Hepatocyte (in vitro differentiated cells): ENCODE results near the gene LRP1B. TPM values are rescaled to one million over a fixed set of nuclear protein-coding genes. Genes with fewer than 3 reads are reported as not detected.

Source experiments
- DNase-seq: peaks from one replicate; pipeline ENCODE4 v3.0.0-alpha.2; 2016; ENCODE audit warnings: low spot score
- H2AFZ ChIP-seq: fragments of 200-600 bp; sonication (generic); 2 replicates; pipeline ENCODE4 v1.6.0; 2016; ENCODE audit warnings: antibody characterized with exemption, mild to moderate bottlenecking
- H3K27ac ChIP-seq: fragments of 200-600 bp; sonication (generic); 2 replicates; pipeline ENCODE4 v1.5.1; 2016; ENCODE audit warnings: mild to moderate bottlenecking
- H3K27me3 ChIP-seq: fragments of 200-600 bp; sonication (generic); 2 replicates; pipeline ENCODE4 v1.6.1; 2016
- H3K36me3 ChIP-seq: fragments of 200-600 bp; sonication (generic); replicated peaks from 2 replicates; pipeline ENCODE4 v1.5.1; 2016; ENCODE audit warnings: low read depth; ENCODE audit not compliant: insufficient read depth
- H3K4me1 ChIP-seq: fragments of 200-600 bp; sonication (generic); 2 replicates; pipeline ENCODE4 v1.5.1; 2016; ENCODE audit warnings: mild to moderate bottlenecking, moderate library complexity; ENCODE audit not compliant: insufficient read depth
- H3K4me2 ChIP-seq: fragments of 200-600 bp; sonication (generic); 2 replicates; pipeline ENCODE4 v1.6.0; 2016
- H3K4me3 ChIP-seq: fragments of 200-600 bp; sonication (generic); 2 replicates; pipeline ENCODE4 v1.5.1; 2016; ENCODE audit warnings: mild to moderate bottlenecking
- H3K79me2 ChIP-seq: fragments of 200-600 bp; sonication (generic); 2 replicates; pipeline ENCODE4 v1.6.0; 2017; ENCODE audit warnings: mild to moderate bottlenecking
- H3K9me2 ChIP-seq: fragments of 200-600 bp; sonication (generic); replicated peaks from 2 replicates; pipeline ENCODE4 v1.6.0; 2017; ENCODE audit warnings: mild to moderate bottlenecking; ENCODE audit not compliant: insufficient read depth
- H3K9me3 ChIP-seq: fragments of 200-600 bp; sonication (generic); 2 replicates; pipeline ENCODE4 v1.5.1; 2016; ENCODE audit warnings: low read depth, mild to moderate bottlenecking
- H4K20me1 ChIP-seq: fragments of 200-600 bp; sonication (generic); 2 replicates; pipeline ENCODE4 v1.6.0; 2016; ENCODE audit warnings: mild to moderate bottlenecking; ENCODE audit not compliant: insufficient read depth, poor library complexity, severe bottlenecking
- CTCF ChIP-seq: fragments of 200-600 bp; sonication (generic); IDR thresholded peaks from 2 replicates; pipeline ENCODE4 v1.5.1; 2016; ENCODE audit warnings: antibody characterized with exemption, mild to moderate bottlenecking; ENCODE audit not compliant: poor library complexity
- EZH2 ChIP-seq: fragments of 200-600 bp; sonication (generic); IDR thresholded peaks from 2 replicates; pipeline ENCODE4 v1.6.1; 2016; ENCODE audit warnings: antibody characterized with exemption, mild to moderate bottlenecking, borderline replicate concordance
- EZH2phosphoT487 ChIP-seq: fragments of 200-600 bp; sonication (generic); IDR thresholded peaks from one replicate; pipeline ENCODE4 v1.6.1; 2018; ENCODE audit warnings: antibody characterized with exemption, mild to moderate bottlenecking, low read depth, moderate library complexity; ENCODE audit not compliant: unreplicated experiment, severe bottlenecking
- WGBS: methylation state at CpG from one replicate; pipeline ENCODE4 v1.1.6; 2016; ENCODE audit warnings: low lambda C conversion rate; ENCODE audit errors: missing lambda C conversion rate; 5-methylcytosine and 5-hydroxymethylcytosine counted together
- polyA plus RNA-seq: library from polyadenylated mRNA; unstranded; fragments of >200 nt; fragmentation: Nextera tagmentation; extraction: Ambion mirVana; gene quantifications from 2 replicates; pipeline ENCODE4 v1.2.1, GENCODE V29; 2016
- total RNA-seq: library from RNA; depleted of rRNA; stranded (reverse); fragments of >200 nt; gene quantifications from 2 replicates; pipeline ENCODE4 v1.2.3, GENCODE V29; 2014

LRP1B gene
- total and polyA plus RNA-seq, 2 experiments from 2014 or later, result 0.65 to 2.0 TPM

- Histone ChIP-seq H3K4me1 (no peaks in the 10 kb centered on the region), H3K9me2 (no peaks in the 10 kb centered on the region)
Measured at GRCh38 chr2:140641163-140641562, 1489.7 kb downstream of the LRP1B start.

GRCh38 chr2:140639628-140640027 lies 1491.2 kb downstream of the LRP1B start:
- no peaks in the 10 kb centered on the region for H4K20me1 ChIP-seq
- H3K9me2 ChIP-seq, result no peaks in the 10 kb centered on the region
- WGBS, result 84% methylated on average over 3 of the region's 3 CpGs
- H3K79me2 ChIP-seq, result no peaks in the 10 kb centered on the region
- no peaks in the 10 kb centered on the region for H3K9me3 ChIP-seq
- DNase-seq, result no peak
- H3K4me3 ChIP-seq, result no peak overlapping the region
- no peak overlapping the region for H3K4me2 ChIP-seq
- TF ChIP-seq EZH2phosphoT487 (no peak), EZH2 (no peak)
- H3K36me3 ChIP-seq, result no peaks in the 10 kb centered on the region
- no peak overlapping the region for H2AFZ ChIP-seq
- H3K27me3 ChIP-seq, result no peaks in the 10 kb centered on the region
- H3K27ac ChIP-seq, result no peak overlapping the region
- H3K4me1 ChIP-seq, result no peaks in the 10 kb centered on the region

More at GRCh38 chr2:140641163-140641562, 1489.7 kb downstream of the LRP1B start:
- no peak for TF ChIP-seq CTCF
- no peak for TF ChIP-seq EZH2
- no peak for TF ChIP-seq EZH2phosphoT487
- H3K4me2 ChIP-seq, result no peak overlapping the region
- H3K27me3 ChIP-seq, result no peaks in the 10 kb centered on the region
- no peak overlapping the region for H2AFZ ChIP-seq
- no peak for DNase-seq
- H3K4me3 ChIP-seq, result no peak overlapping the region
- H3K27ac ChIP-seq, result no peak overlapping the region
- no peaks in the 10 kb centered on the region for H3K36me3 ChIP-seq
- WGBS, result 94% methylated on average over 1 of the region's 1 CpG
- H3K79me2 ChIP-seq, result no peaks in the 10 kb centered on the region
- no peaks in the 10 kb centered on the region for H4K20me1 ChIP-seq
- H3K9me3 ChIP-seq, result no peaks in the 10 kb centered on the region

GRCh38 chr2:140630557-140630956 lies 1500.3 kb downstream of the LRP1B start:
- no peak for DNase-seq
- no peak overlapping the region for H3K27ac ChIP-seq
- no peaks in the 10 kb centered on the region for H3K9me2 ChIP-seq
- H3K27me3 ChIP-seq, result no peaks in the 10 kb centered on the region
- H3K4me3 ChIP-seq, result no peak overlapping the region
- H3K36me3 ChIP-seq, result no peaks in the 10 kb centered on the region
- H3K4me2 ChIP-seq, result no peak overlapping the region
- no peaks in the 10 kb centered on the region for H3K9me3 ChIP-seq
- 97% methylated on average over 4 of the region's 4 CpGs for WGBS
- no peaks in the 10 kb centered on the region for H3K4me1 ChIP-seq
- no peaks in the 10 kb centered on the region for H4K20me1 ChIP-seq
- H3K79me2 ChIP-seq, result no peaks in the 10 kb centered on the region
- H2AFZ ChIP-seq, result no peak overlapping the region
- TF ChIP-seq EZH2 (no peak), EZH2phosphoT487 (no peak)

- no peak overlapping the region for H3K4me3 ChIP-seq
- no peak for TF ChIP-seq EZH2
- no peak for TF ChIP-seq EZH2phosphoT487
- no peak for TF ChIP-seq CTCF
- no peaks in the 10 kb centered on the region for H3K4me1 ChIP-seq
- no peak overlapping the region for H2AFZ ChIP-seq
- no peaks in the 10 kb centered on the region for H3K27me3 ChIP-seq
- no peak overlapping the region for H3K4me2 ChIP-seq
- 92% methylated on average over 4 of the region's 4 CpGs for WGBS
- H3K9me2 ChIP-seq, result no peaks in the 10 kb centered on the region
- no peak for DNase-seq
- no peaks in the 10 kb centered on the region for H3K9me3 ChIP-seq
- no peaks in the 10 kb centered on the region for H3K79me2 ChIP-seq
- no peak overlapping the region for H3K27ac ChIP-seq
- H3K36me3 ChIP-seq, result no peaks in the 10 kb centered on the region
- H4K20me1 ChIP-seq, result no peaks in the 10 kb centered on the region
Measured at GRCh38 chr2:140627885-140628284, 1502.9 kb downstream of the LRP1B start.
